HEK293T (cell line): ENCODE measurements around the gene TAT.
"Not testable (repeated sequence)": the region's sequence is repeated elsewhere in the genome, so short reads cannot be mapped to it uniquely, and the experiment has no call there.

Experiments used
- CTCF ChIA-PET: fragments of 350-600 bp; formaldehyde crosslinking; extraction: SDS; loops from one replicate; lab custom pipeline; 2021; ENCODE audit warnings: antibody characterized with exemption, inconsistent platforms; lab: Yijun Ruan, JAX
- POLR2A ChIA-PET: fragments of 350-600 bp; formaldehyde crosslinking; extraction: SDS; loops from one replicate; lab custom pipeline; 2020; ENCODE audit warnings: antibody characterized with exemption, inconsistent platforms; lab: Yijun Ruan, JAX
- DNase-seq: peaks from one replicate; pipeline ENCODE4 v3.0.0; 2012; ENCODE audit warnings: mixed read lengths; ENCODE audit errors: extremely low spot score
- ARNT ChIP-seq: fragments of 450-650 bp; IDR thresholded peaks from 2 replicates; pipeline ENCODE4 v1.6.1; 2017; ENCODE audit warnings: mild to moderate bottlenecking
- BHLHE40 ChIP-seq: fragments of 450-650 bp; IDR thresholded peaks from 2 replicates; pipeline ENCODE4 v1.6.1; 2016; ENCODE audit warnings: mild to moderate bottlenecking, moderate library complexity, borderline replicate concordance
- CTBP1 ChIP-seq: fragments of 450-650 bp; IDR thresholded peaks from 2 replicates; pipeline ENCODE4 v1.6.1; 2016; ENCODE audit warnings: borderline replicate concordance
- ELF4 ChIP-seq: fragments of 450-650 bp; IDR thresholded peaks from 2 replicates; pipeline ENCODE4 v1.6.1; 2017; ENCODE audit warnings: antibody characterized with exemption
- FOXA1 ChIP-seq: fragments of 450-650 bp; IDR thresholded peaks from 2 replicates; pipeline ENCODE4 v1.6.1; 2016; ENCODE audit warnings: mild to moderate bottlenecking
- FOXK2 ChIP-seq: fragments of 450-650 bp; IDR thresholded peaks from 2 replicates; pipeline ENCODE4 v1.6.1; 2016; ENCODE audit warnings: mild to moderate bottlenecking
- FOXM1 ChIP-seq: fragments of 450-650 bp; IDR thresholded peaks from 2 replicates; pipeline ENCODE4 v1.6.1; 2017; ENCODE audit warnings: mild to moderate bottlenecking, borderline replicate concordance
- HDGF ChIP-seq: fragments of 450-650 bp; IDR thresholded peaks from 2 replicates; pipeline ENCODE4 v1.6.1; 2017; ENCODE audit warnings: antibody characterized with exemption, borderline replicate concordance
- L3MBTL2 ChIP-seq: fragments of 450-650 bp; conservative IDR thresholded peaks from 2 replicates; pipeline ENCODE4 v1.6.1; 2016; ENCODE audit warnings: mild to moderate bottlenecking
- LEF1 ChIP-seq: fragments of 450-650 bp; IDR thresholded peaks from 2 replicates; pipeline ENCODE4 v1.6.1; 2017; ENCODE audit warnings: mild to moderate bottlenecking, borderline replicate concordance
- NFRKB ChIP-seq: fragments of 450-650 bp; IDR thresholded peaks from 2 replicates; pipeline ENCODE4 v1.6.1; 2016; ENCODE audit warnings: mild to moderate bottlenecking, moderate library complexity
- SP1 ChIP-seq: fragments of 450-650 bp; IDR thresholded peaks from 2 replicates; pipeline ENCODE4 v1.6.1; 2017
- SUZ12 ChIP-seq: fragments of 450-650 bp; IDR thresholded peaks from 2 replicates; pipeline ENCODE4 v1.6.1; 2016; ENCODE audit warnings: mild to moderate bottlenecking
- TARDBP ChIP-seq: fragments of 450-650 bp; IDR thresholded peaks from 2 replicates; pipeline ENCODE4 v1.6.1; 2016
- ZNF384 ChIP-seq: fragments of 450-650 bp; IDR thresholded peaks from 2 replicates; pipeline ENCODE4 v1.6.1; 2016
- TF ChIP-seq, protein P1 (sequence below): fragments of 450-650 bp; IDR thresholded peaks from 2 replicates; pipeline ENCODE4 v1.6.1; 2016

Gene TAT

DNA sequence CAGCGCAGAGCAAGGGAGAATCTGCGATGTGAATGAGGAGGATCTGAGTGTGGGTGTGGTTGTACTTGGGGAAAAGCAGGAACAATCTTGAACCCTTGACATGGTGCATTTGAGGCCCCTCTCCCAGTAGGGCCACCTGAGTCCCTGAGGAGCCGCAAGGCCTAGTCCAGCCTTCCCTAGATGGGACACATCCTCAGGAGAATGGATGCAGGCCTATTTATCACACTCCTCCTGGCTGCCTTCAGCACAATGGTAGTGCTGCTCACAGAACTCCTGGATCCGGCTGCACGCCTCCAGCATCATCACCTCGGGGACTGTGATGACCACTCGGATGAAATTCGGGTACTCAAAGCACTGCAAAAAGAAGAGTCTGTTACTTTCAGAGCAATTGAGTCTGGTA is 9.0 kb downstream of the TAT start:
- TF ChIP-seq TARDBP (no peak), ARNT (no peak), FOXA1 (no peak), FOXM1 (no peak), SUZ12 (no peak), CTBP1 (no peak), SP1 (no peak), BHLHE40 (no peak), ELF4 (no peak), ZNF384 (no peak), HDGF (no peak), L3MBTL2 (no peak), LEF1 (no peak), NFRKB (no peak), FOXK2 (no peak)
- TF ChIP-seq, protein P1, sequence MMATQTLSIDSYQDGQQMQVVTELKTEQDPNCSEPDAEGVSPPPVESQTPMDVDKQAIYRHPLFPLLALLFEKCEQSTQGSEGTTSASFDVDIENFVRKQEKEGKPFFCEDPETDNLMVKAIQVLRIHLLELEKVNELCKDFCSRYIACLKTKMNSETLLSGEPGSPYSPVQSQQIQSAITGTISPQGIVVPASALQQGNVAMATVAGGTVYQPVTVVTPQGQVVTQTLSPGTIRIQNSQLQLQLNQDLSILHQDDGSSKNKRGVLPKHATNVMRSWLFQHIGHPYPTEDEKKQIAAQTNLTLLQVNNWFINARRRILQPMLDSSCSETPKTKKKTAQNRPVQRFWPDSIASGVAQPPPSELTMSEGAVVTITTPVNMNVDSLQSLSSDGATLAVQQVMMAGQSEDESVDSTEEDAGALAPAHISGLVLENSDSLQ, result no peak
- ChIA-PET CTCF (interaction anchor here (0.6 kb wide), 1 partner anchor 44 kb away, joined by 3 read pairs; no protein-coding TSS in a partner anchor), POLR2A (no interaction called here)
- no peak for DNase-seq

DNA sequence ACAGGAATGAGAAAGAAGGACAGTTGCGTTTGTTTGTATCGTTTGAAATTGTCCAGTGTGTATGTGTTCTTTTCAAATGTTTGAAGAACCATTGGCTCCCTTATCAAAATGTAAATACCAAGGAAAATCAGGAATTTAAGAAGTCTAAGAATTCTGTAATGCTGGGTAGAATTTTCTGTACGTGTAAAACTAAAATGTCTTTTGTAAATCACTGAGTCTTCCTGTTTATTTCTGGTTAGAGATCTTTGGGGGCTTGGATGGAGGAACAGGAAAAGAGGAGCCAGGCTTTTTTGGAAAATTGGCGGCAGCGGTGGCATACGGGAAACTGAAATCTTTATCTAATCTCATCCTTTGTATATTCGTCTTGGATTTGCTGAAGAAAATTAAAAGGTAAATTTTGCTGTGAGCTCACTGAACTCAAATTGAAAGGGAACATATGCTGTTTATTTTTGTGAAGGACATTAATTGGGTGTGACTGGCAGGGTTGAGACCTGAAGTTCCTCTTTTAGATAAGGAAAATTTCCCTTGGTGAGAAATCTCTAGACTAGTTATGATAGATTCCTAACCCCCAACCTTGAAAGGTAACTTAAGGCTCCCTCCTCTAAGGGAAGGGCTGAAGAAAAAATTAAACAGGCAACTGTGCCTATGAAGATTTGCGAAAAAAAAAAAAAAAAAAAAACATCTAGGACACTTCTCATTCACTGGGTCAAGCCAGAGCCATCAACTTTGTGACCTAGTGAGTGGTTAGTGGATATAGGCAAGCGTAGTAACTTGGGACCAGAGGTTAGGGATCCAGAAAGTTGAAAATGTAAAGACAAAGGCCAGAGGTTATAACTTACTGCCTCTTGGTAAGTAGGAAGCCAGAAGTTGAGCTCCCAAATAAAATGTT is 10.8 kb downstream of the TAT start:
- ChIA-PET POLR2A (interaction anchor here (0.8 to 2.1 kb wide), 6 partner anchors 8 to 44 kb away, joined by 3 to 31 read pairs (median 6); partner anchors contain the start of genes CHST4 and TAT), CTCF (interaction anchor here (1.0 to 2.1 kb wide), 3 partner anchors 23 to 45 kb away, joined by 4 to 30 read pairs (median 5); no protein-coding TSS in a partner anchor)
- TF ChIP-seq FOXK2 (no peak), SP1 (no peak), ZNF384 (no peak), CTBP1 (no peak), NFRKB (no peak), HDGF (no peak), BHLHE40 (no peak), ELF4 (no peak), FOXM1 (no peak), FOXA1 (no peak), LEF1 (no peak), ARNT (no peak), SUZ12 (no peak), TARDBP (no peak), L3MBTL2 (no peak)
- TF ChIP-seq, protein P1, result no peak
- no peak for DNase-seq

DNA sequence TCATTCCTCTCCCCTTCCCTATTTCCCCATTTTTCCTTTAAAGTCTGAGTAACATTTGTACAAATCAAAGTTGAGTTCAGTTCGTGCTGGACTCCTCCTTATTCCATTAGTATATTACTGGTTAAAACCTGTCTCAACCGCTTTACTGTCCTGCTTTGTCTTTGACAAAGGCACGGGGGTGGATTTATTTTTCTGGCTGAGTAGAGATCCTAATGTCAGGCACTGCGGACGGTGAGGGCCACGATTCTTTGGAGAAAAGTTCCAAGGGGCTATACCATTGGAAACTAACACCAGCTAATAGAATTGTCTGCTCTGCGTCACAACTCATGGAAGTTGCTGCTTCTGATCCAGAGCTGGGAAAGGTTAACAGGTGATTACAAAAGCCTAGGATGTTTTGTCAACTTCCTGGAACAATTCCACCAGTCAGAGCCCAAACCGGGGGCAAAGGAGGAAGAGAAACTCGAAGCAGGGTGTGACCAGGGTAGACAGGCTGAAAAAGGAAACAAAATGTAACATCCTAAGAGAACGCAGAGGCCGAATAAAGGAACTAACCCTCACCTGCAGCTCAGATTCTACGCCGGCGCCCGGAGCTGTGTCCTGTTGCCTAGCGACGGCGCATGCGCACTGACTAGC is 12.4 kb downstream of the TAT start:
- CTCF ChIA-PET, result interaction anchor here (0.8 to 2.1 kb wide), 7 partner anchors 9 to 46 kb away, joined by 3 to 30 read pairs (median 5); no protein-coding TSS in a partner anchor
- POLR2A ChIA-PET, result interaction anchor here (0.6 to 2.1 kb wide), 8 partner anchors 9 to 46 kb away, joined by 3 to 31 read pairs (median 4); partner anchors contain the start of gene CHST4
- TF ChIP-seq FOXA1 (no peak), ELF4 (no peak; the same call in 1 of the 2 replicates), ARNT (no peak), TARDBP (no peak)
- no peak for DNase-seq

DNA sequence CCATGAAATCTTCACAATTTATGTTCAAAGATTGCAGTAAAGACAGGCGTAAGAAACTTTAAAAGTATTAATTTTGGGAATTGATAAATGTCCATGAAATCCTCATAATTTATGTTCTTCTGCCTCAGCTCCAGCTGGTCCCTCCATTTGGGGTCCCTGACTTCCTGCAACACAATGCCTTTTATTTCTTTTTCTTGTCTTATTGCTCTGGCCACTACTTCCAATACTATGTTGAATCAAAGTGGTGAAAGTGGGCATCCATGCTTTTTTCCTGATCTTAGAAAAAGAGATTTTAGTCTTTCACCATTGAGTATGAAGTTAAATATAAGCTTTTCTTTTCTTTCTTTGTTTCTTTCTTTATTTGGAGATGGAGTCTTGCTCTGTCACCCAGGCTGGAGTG is 14.3 kb downstream of the TAT start:
- TF ChIP-seq FOXK2 (no peak), SUZ12 (no peak), TARDBP (no peak), ELF4 (no peak), SP1 (no peak)
- CTCF ChIA-PET, result interaction anchor here (0.6 kb wide), 1 partner anchor 49 kb away, joined by 3 read pairs; no protein-coding TSS in a partner anchor
- no peak for DNase-seq
- POLR2A ChIA-PET, result no interaction called here

DNA sequence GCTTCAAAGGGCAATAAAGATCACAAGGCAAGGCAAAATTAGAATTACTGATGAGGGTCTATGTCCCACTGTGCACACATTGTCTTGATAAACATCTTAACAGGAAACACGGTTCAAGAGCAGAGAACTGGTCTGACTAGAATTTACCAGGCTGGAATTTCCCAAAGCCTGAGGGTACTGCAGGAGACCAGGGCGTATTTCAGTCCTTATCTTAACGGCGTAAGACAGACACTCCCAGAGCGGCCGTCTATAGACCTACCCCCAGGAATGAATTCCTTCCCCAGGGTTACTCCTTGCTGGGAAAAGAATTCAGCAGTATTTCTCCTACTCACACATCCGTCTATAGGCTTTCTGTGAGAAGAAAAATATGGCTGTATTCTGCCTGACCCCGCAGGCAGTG is 15.0 kb downstream of the TAT start:
- POLR2A ChIA-PET, DNase-seq, CTCF ChIA-PET: not testable (repeated sequence)

DNA sequence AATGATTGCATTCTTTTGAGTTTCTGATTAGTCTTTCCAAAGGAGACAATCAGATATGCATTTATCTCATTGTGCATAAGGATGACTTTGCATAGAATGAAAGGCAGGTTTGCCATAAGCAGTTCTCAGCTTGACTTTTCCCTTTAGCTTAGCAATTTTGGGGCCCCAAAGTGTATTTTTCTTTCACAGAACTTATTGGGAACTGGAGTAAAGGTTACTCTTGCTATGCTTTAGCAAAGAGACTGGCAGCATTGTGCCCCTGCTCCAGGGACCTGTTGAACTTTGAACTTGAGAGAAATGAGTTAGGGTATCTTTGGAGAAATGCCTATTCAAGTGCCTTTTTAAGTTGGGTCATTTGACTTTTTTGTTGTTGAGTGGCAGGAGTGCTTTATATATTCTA is 17.0 kb downstream of the TAT start:
- no peak for TF ChIP-seq FOXK2
- no peak for TF ChIP-seq BHLHE40
- ChIA-PET POLR2A (no interaction called here), CTCF (interaction anchor here (1.7 kb wide), 1 partner anchor 17 kb away, joined by 3 read pairs; no protein-coding TSS in a partner anchor)
- DNase-seq, result no peak
